Measurements from ENCODE around the gene CREB3L4.

DNA sequence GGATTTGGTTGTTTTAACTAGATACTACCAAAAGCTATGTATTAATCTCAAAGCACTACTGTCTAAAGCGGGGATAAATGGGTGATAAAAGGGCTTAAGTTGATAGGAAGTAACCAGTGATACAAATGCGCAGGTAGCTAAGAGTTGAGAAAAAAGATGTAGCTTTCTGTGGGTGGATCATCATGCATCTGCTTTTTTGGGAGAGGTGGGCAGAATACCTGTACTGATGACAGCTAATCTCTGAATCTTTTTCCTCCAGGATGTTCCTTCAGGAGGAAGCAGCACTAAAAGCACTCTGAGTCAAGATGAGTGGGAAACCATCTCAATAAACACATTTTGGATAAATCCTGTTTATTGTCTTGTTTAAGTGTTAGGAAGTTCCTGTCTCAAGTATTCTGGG, 24.1 kb downstream of the CREB3L4 start:
- TF ChIP-seq CEBPB (IDR thresholded peaks at IDR 0.05; ENCODE audit: low read depth, low read length) (no peak), POLR2A (IDR thresholded peaks at IDR 0.05; ENCODE audit: low read depth, low read length) (no peak), MAFK (IDR thresholded peaks at IDR 0.05; ENCODE audit: low read depth, low read length) (no peak), RAD21 (IDR thresholded peaks at IDR 0.05; ENCODE audit: low read length) (no peak), RFX5 (IDR thresholded peaks at IDR 0.05; ENCODE audit: low read depth, low read length) (no peak)
- TF ChIP-seq, protein P1, sequence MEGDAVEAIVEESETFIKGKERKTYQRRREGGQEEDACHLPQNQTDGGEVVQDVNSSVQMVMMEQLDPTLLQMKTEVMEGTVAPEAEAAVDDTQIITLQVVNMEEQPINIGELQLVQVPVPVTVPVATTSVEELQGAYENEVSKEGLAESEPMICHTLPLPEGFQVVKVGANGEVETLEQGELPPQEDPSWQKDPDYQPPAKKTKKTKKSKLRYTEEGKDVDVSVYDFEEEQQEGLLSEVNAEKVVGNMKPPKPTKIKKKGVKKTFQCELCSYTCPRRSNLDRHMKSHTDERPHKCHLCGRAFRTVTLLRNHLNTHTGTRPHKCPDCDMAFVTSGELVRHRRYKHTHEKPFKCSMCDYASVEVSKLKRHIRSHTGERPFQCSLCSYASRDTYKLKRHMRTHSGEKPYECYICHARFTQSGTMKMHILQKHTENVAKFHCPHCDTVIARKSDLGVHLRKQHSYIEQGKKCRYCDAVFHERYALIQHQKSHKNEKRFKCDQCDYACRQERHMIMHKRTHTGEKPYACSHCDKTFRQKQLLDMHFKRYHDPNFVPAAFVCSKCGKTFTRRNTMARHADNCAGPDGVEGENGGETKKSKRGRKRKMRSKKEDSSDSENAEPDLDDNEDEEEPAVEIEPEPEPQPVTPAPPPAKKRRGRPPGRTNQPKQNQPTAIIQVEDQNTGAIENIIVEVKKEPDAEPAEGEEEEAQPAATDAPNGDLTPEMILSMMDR (conservative IDR thresholded peaks at IDR 0.05; ENCODE audit: low read depth, low read length): no peak
